Coronary artery (tissue), 2 donors: ENCODE data around the gene INSIG2.

Experiments
- DNase-seq: peaks from one replicate; pipeline ENCODE4 v3.0.0-alpha.2; 2017; ENCODE audit warnings: low spot score
- H3K27ac ChIP-seq, 2 donors: fragments of 200-600 bp; sonication (generic); one replicate each; pipeline ENCODE4 v1.5.1; 2016 to 2019
- H3K4me3 ChIP-seq: fragments of 200-600 bp; sonication (generic); 2 replicates; pipeline ENCODE4 v1.5.1; 2016; ENCODE audit warnings: mild to moderate bottlenecking, moderate library complexity
- TF ChIP-seq, protein P1 (sequence below): fragments of 200-600 bp; sonication (generic); IDR thresholded peaks from one replicate; pipeline ENCODE4 v1.5.1; 2019; ENCODE audit warnings: antibody characterized with exemption

The INSIG2 gene

DNA sequence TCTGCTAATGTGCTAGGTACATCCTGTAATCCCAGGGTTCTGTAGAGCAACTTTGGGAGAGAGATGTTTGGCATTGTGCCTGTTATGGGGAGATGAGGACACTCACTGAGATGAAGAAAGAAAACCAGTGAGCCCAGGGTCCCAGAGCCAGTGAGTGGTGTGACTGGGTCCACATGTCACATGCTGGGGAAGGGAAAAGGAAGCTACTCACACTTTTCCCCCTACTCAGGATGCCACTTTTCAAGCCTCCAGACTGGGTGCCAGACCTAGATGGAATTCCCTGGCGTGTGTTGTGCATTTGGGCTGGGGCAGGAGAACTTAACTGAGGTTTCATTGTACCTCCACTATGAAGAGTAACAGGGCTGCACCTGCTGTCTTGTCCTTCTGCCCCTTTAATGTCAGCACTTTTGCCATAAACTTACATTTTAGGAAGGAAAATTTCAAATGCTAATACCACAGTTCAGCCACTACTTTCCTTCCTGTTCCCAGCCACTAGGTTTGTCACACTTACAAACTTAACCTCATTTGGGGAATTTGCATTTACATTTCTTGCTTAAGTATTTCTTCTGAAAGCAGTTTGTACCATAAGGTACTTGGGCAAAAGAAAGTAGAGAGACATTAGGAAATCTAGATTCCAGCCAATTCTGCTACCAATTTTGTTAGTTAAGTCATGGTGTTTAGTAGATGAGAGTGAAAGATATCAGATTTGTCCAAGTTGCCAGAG, 10.2 kb downstream of the INSIG2 start:
- no peak overlapping the region for H3K4me3 ChIP-seq
- H3K27ac ChIP-seq: no peak overlapping the region
- DNase-seq: no peak
- TF ChIP-seq, protein P1, sequence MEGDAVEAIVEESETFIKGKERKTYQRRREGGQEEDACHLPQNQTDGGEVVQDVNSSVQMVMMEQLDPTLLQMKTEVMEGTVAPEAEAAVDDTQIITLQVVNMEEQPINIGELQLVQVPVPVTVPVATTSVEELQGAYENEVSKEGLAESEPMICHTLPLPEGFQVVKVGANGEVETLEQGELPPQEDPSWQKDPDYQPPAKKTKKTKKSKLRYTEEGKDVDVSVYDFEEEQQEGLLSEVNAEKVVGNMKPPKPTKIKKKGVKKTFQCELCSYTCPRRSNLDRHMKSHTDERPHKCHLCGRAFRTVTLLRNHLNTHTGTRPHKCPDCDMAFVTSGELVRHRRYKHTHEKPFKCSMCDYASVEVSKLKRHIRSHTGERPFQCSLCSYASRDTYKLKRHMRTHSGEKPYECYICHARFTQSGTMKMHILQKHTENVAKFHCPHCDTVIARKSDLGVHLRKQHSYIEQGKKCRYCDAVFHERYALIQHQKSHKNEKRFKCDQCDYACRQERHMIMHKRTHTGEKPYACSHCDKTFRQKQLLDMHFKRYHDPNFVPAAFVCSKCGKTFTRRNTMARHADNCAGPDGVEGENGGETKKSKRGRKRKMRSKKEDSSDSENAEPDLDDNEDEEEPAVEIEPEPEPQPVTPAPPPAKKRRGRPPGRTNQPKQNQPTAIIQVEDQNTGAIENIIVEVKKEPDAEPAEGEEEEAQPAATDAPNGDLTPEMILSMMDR: no peak

DNA sequence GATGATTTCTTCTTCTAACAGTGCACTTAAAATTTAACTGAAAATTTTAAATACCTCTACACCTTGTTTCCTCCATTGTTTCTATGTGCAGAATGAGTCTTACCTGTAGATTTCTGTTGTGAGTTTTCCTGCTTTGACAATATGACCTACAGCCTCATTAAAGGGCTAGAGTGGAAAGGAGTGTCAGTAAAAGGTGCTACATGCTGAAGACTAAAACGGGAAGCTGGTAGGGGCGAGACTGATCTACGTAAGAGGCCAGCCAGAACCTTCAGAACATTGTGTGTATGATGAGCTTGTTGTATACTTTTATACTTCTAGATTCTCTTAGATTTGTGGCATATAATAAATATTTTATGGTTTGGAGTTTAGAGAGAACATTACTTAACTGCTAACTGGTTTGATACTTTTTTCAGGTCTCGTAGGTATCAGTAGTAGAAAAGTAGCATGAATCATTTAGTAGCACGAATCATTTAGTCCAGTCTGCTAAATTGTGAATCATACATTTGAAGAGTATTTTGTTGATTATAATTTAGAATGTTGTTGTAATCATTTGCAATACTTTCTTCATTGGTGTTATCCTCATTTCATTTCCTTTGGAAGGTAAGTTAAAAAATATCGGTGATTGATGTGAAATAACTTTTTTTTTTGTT, 14.3 kb downstream of the INSIG2 start:
- H3K4me3 ChIP-seq: no peak overlapping the region
- TF ChIP-seq, protein P1: no peak

DNA sequence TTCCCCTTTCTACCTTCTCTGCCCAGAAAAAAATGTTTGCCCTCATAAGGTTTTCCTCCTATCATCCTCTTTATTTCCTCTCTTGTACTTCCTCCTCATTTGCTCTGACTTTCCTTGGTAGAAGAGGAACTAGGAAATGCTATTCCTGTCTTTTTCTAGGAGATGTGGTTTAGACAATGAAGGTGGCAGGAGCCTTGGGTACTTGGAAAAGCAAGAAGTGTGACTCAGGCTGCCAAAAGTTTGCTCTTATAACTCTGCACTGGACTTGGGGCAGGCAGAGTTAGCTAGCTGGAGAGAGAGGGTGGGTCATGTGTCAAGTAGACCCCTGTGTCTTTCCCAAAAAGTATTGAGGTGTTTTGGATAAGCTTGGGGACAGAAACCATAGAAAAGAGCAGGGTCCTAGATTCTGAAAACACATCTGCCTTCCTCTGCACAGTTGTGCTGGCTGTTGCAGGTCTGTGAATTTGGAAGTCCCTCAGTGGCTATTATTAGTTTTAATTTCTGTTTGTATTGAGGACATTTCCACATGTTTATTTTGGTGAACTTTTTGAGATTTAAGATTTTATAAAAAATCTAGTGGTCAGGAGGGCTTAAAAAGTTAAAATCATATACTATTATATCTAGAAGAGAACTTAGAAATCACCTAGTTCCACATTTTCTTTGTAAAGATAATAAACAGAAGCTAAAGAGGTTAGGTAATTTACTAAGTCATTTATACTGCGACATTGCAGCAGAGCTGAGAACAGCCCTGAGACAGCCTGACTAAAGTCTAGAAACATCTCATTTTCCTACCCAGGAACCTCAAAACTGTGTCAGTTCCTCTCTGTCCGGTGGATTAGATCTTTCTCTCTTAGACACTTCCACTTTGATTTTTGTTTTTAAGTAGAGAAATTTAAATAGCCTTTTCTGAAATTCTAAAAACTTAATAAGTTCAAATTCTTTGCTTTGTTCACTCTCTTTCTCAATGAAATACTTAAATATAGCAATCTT, 16.0 kb downstream of the INSIG2 start:
- no peak overlapping the region for H3K4me3 ChIP-seq
- H3K27ac ChIP-seq: no peak overlapping the region
- DNase-seq: no peak
- TF ChIP-seq, protein P1: no peak

More for the DNA sequence above, 14.3 kb downstream of the INSIG2 start:
- DNase-seq: no peak
- no peak overlapping the region for H3K27ac ChIP-seq

- TF ChIP-seq, protein P1: no peak
- DNase-seq: no peak
- Histone ChIP-seq H3K27ac (no peak overlapping the region), H3K4me3 (no peak overlapping the region)
These were observed 17.2 kb downstream of the INSIG2 start for GRCh38 chr2:118105497-118105896.

GRCh38 chr2:118106926-118107325, 18.7 kb downstream of the INSIG2 start:
- no peak overlapping the region for H3K27ac ChIP-seq
- DNase-seq: no peak
- H3K4me3 ChIP-seq: no peak overlapping the region
- TF ChIP-seq, protein P1: no peak

GRCh38 chr2:118110310-118110709, 22.0 kb downstream of the INSIG2 start:
- no peak for DNase-seq
- no peak overlapping the region for H3K4me3 ChIP-seq
- H3K27ac ChIP-seq: no peak overlapping the region
- TF ChIP-seq, protein P1: no peak
